HepG2 (cell line): ENCODE data around the gene NFE2L2. TPM values are rescaled to one million over a fixed set of nuclear protein-coding genes. Genes with fewer than 3 reads are reported as not detected.

ENCODE experiments used
- AKNA ChIP-seq: sonication (generic); formaldehyde crosslinking; IDR thresholded peaks from 2 replicates; pipeline ENCODE4 v1.4.0; 2020; ENCODE audit warnings: missing genetic modification reagents, borderline replicate concordance
- ATF2 ChIP-seq: sonication (generic); formaldehyde crosslinking; IDR thresholded peaks from 2 replicates; pipeline ENCODE4 v1.4.0; 2020; ENCODE audit warnings: missing genetic modification reagents
- CREB3 ChIP-seq: sonication (generic); formaldehyde crosslinking; IDR thresholded peaks from 2 replicates; pipeline ENCODE4 v1.5.0; 2020; ENCODE audit warnings: missing genetic modification reagents
- DMAP1 ChIP-seq: IDR thresholded peaks from 2 replicates; pipeline ENCODE4 v1.6.1; 2016
- FOXA1 ChIP-seq, 2 experiments: fragments of 450-650 bp in 1 of 2; sonication (generic) in 1 of 2; formaldehyde crosslinking in 1 of 2; IDR thresholded peaks; 2 replicates each; pipeline versions ENCODE4 v1.4.0 to v1.6.1; 2016 to 2020; ENCODE audit warnings: missing genetic modification reagents in 1 of 2
- GATA4 ChIP-seq: sonication (generic); IDR thresholded peaks from 2 replicates; pipeline ENCODE4 v1.6.1; 2016; ENCODE audit warnings: antibody characterized with exemption, low read depth, borderline replicate concordance
- GMEB1 ChIP-seq: sonication (generic); formaldehyde crosslinking; IDR thresholded peaks from 2 replicates; pipeline ENCODE4 v1.5.1; 2020; ENCODE audit warnings: missing genetic modification reagents, mild to moderate bottlenecking, borderline replicate concordance
- HCFC1 ChIP-seq: fragments of 150-350 bp; IDR thresholded peaks from 2 replicates; pipeline ENCODE4 v1.6.1; 2014; ENCODE audit warnings: low read depth, low read length
- JDP2 ChIP-seq: sonication (generic); formaldehyde crosslinking; IDR thresholded peaks from 2 replicates; pipeline ENCODE4 v1.8.1; 2022; ENCODE audit warnings: missing genetic modification reagents, borderline replicate concordance
- PLRG1 ChIP-seq: fragments of 450-650 bp; conservative IDR thresholded peaks from 2 replicates; pipeline ENCODE4 v1.6.1; 2016
- RELA ChIP-seq: sonication (generic); formaldehyde crosslinking; IDR thresholded peaks from 2 replicates; pipeline ENCODE4 v1.4.0; 2020; ENCODE audit warnings: missing genetic modification reagents
- SALL2 ChIP-seq: sonication (generic); formaldehyde crosslinking; IDR thresholded peaks from 2 replicates; pipeline ENCODE4 v1.8.1; 2023; ENCODE audit warnings: mild to moderate bottlenecking, missing genetic modification reagents, inconsistent platforms
- SCMH1 ChIP-seq: sonication (generic); formaldehyde crosslinking; IDR thresholded peaks from 2 replicates; pipeline ENCODE4 v1.9.0; 2021; ENCODE audit warnings: missing genetic modification reagents, mild to moderate bottlenecking, borderline replicate concordance
- SPEN ChIP-seq: sonication (generic); formaldehyde crosslinking; IDR thresholded peaks from 2 replicates; pipeline ENCODE4 v1.5.1; 2020; ENCODE audit warnings: low read depth, mild to moderate bottlenecking, missing genetic modification reagents
- STAT5B ChIP-seq: sonication (generic); formaldehyde crosslinking; IDR thresholded peaks from 2 replicates; pipeline ENCODE4 v1.4.0; 2020; ENCODE audit warnings: missing genetic modification reagents
- TAF15 ChIP-seq: fragments of 200-400 bp; formaldehyde crosslinking; IDR thresholded peaks from one replicate; pipeline ENCODE4 v1.6.1; 2018; ENCODE audit warnings: mild to moderate bottlenecking, low read depth, low read length; ENCODE audit not compliant: poor library complexity, severe bottlenecking
- ZBTB37 ChIP-seq: sonication (generic); formaldehyde crosslinking; IDR thresholded peaks from 2 replicates; pipeline ENCODE4 v1.4.0; 2020; ENCODE audit warnings: mild to moderate bottlenecking, missing genetic modification reagents
- ZNF777 ChIP-seq: sonication (generic); formaldehyde crosslinking; IDR thresholded peaks from 2 replicates; pipeline ENCODE4 v1.4.0; 2020; ENCODE audit warnings: missing genetic modification reagents
- ZNF788 ChIP-seq: sonication (generic); formaldehyde crosslinking; IDR thresholded peaks from 2 replicates; pipeline ENCODE4 v1.5.0; 2020; ENCODE audit warnings: mild to moderate bottlenecking, missing genetic modification reagents, borderline replicate concordance
- polyA plus RNA-seq, 8 experiments: library from polyadenylated mRNA; depleted of rRNA in 3 of 8; stranded (reverse) in 7 of 8; unstranded in 1 of 8; fragments of >200 nt; fragmentation: Illumina TruSeq in 4 of 8; extraction: Trizol in 4 of 8; gene quantifications; 2 replicates each; pipeline versions ENCODE4 v1.2.1 to v1.2.3, GENCODE V29; 2011 to 2016; ENCODE audit warnings: low read depth in 4 of 8, missing spikeins in 1 of 8, mixed read lengths in 1 of 8; ENCODE audit not compliant: insufficient read depth in 1 of 8
- total RNA-seq, 5 experiments: library from RNA; depleted of rRNA; stranded (reverse); fragments of >200 nt; fragmentation: Illumina TruSeq; extraction: Trizol; gene quantifications; 2 replicates each; pipeline ENCODE4 v1.2.3, GENCODE V29; 2016; ENCODE audit warnings: low read depth in 1 of 5

NFE2L2 gene
- total and polyA plus RNA-seq, 2 of the 13 experiments (the other 11 are each of a cell fraction or from before 2014, with no cell fraction given), result 84.6 to 215 TPM

- TF ChIP-seq GMEB1 (CRISPR knock-in tag) (peak; percentile 81), SPEN (peak; percentile 93), ZNF777 (CRISPR knock-in tag) (peak; percentile 87), PLRG1 (no peak), STAT5B (CRISPR knock-in tag) (peak; percentile 82; the same call in 1 of the 2 replicates), DMAP1 (peak; percentile 90), TAF15 (peak; percentile 85), HCFC1 (peak; percentile 41; the same call in 1 of the 2 replicates), SALL2 (CRISPR knock-in tag) (peak; percentile 91), SCMH1 (no peak), CREB3 (CRISPR knock-in tag) (no peak), ZNF788 (CRISPR knock-in tag) (peak; percentile 98; the same call in 1 of the 2 replicates), FOXA1 (IDR thresholded peaks at IDR 0.05) (no peak), FOXA1 (CRISPR knock-in tag; IDR thresholded peaks at IDR 0.05) (peak; percentile 89), JDP2 (no peak; the same call in 1 of the 2 replicates), GATA4 (no peak; the same call in 1 of the 2 replicates), ATF2 (CRISPR knock-in tag) (peak; percentile 90), ZBTB37 (CRISPR knock-in tag) (peak; percentile 50; the same call in 1 of the 2 replicates), AKNA (no peak), RELA (CRISPR knock-in tag) (peak; percentile 95)
Observed at GRCh38 chr2:177263451-177264208, 897 bp downstream of the NFE2L2 start (continued).
